ENCODE data around the gene RASSF1.

Gene RASSF1

GRCh38 chr3:50340448-50341329 lies at the start of gene RASSF1:
TSS of gene RASSF1 (minus strand) at chr3:50340836. CDS start at chr3:50340805, 31 bp downstream.
- no peak for DNase-seq (ENCODE audit: low spot score)

- DNase-seq (ENCODE audit: low spot score): no peak
These were observed 48.8 kb upstream of the RASSF1 start for GRCh38 chr3:50389414-50389767.

GRCh38 chr3:50388720-50389413 lies 48.2 kb upstream of the RASSF1 start:
- no peak for DNase-seq (ENCODE audit: low spot score)

GRCh38 chr3:50388016-50388719 lies 47.5 kb upstream of the RASSF1 start:
- no peak for DNase-seq (ENCODE audit: low spot score)

- no peak for DNase-seq (ENCODE audit: low spot score)
These were observed 45.1 kb upstream of the RASSF1 start for GRCh38 chr3:50385754-50386153.

GRCh38 chr3:50383750-50384149 lies 43.1 kb upstream of the RASSF1 start:
- DNase-seq (ENCODE audit: low spot score): no peak

- DNase-seq (ENCODE audit: low spot score): no peak
These were observed 42.1 kb upstream of the RASSF1 start for GRCh38 chr3:50382722-50383121.

- no peak for DNase-seq (ENCODE audit: low spot score)
These were observed 40.7 kb upstream of the RASSF1 start for GRCh38 chr3:50381383-50381782.

- no peak for DNase-seq (ENCODE audit: low spot score)
These were observed 39.9 kb upstream of the RASSF1 start for GRCh38 chr3:50380405-50381085.

- no peak for DNase-seq (ENCODE audit: low spot score)
These were observed 38.1 kb upstream of the RASSF1 start for GRCh38 chr3:50378757-50379156.

- no peak for DNase-seq (ENCODE audit: low spot score)
These were observed 37.4 kb upstream of the RASSF1 start for GRCh38 chr3:50378024-50378423.

GRCh38 chr3:50375258-50375931 lies 34.8 kb upstream of the RASSF1 start:
- DNase-seq (ENCODE audit: low spot score): peak; percentile 31

- no peak for DNase-seq (ENCODE audit: low spot score)
These were observed 34.0 kb upstream of the RASSF1 start for GRCh38 chr3:50374363-50375257.

GRCh38 chr3:50373146-50374051 lies 32.8 kb upstream of the RASSF1 start:
- no peak for DNase-seq (ENCODE audit: low spot score)

- no peak for DNase-seq (ENCODE audit: low spot score)
These were observed 31.7 kb upstream of the RASSF1 start for GRCh38 chr3:50372349-50372748.

- no peak for DNase-seq (ENCODE audit: low spot score)
These were observed 30.6 kb upstream of the RASSF1 start for GRCh38 chr3:50371133-50371685.

- peak; percentile 41 for DNase-seq (ENCODE audit: low spot score)
These were observed 30.0 kb upstream of the RASSF1 start for GRCh38 chr3:50370594-50370993.

- DNase-seq (ENCODE audit: low spot score): no peak
These were observed 28.5 kb upstream of the RASSF1 start for GRCh38 chr3:50369012-50369670.

- DNase-seq (ENCODE audit: low spot score): no peak
These were observed 25.2 kb upstream of the RASSF1 start for GRCh38 chr3:50365842-50366220.

Measured in RKO (cell line).